Activated naive CD4-positive, alpha-beta T cell treated with anti-CD3 and anti-CD28 coated beads, Interleukin-2, amount 10 ng/mL, durations not matched to agents 5 hours and 36 hours (primary cell): Measurements from ENCODE around the gene OR1L4. TPM values are rescaled to one million over a fixed set of nuclear protein-coding genes. Genes with fewer than 3 reads are reported as not detected.

ENCODE experiments used
- total RNA-seq, 2 experiments: library from RNA; stranded (reverse); gene quantifications; one replicate each; pipeline ENCODE4 v1.2.3, GENCODE V29; 2021

OR1L4 gene
- not detected for total RNA-seq

GRCh38 chr9:122723690-122724089, at the start of gene OR1L4:
Gene OR1L4, plus strand, starts transcription at chr9:122723990. Its CDS starts 0 bp downstream, at chr9:122723990.

DNA sequence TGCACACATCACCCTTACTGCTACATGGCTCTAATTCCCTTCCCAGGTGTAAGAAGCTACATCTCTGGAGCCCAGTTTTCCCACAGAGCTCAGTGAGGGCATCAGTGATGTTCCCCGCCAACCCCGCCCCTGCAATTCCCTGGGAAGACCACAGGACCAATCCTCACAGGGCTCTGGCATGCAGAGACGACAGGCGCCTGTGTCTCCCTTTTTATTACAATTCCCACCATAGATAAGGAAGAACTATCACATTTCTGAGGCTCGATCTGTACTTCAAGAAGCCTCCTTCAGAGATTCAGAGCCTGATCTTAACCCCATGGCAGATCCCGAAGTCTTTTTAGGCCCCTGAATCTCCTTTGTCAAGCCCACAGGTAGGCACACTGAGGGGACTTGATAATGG, 18.2 kb downstream of the OR1L4 start, which contains the start of gene OR1L6:
TSS of gene OR1L6 (plus strand) at position 301 of the 400 bp plus-strand sequence. CDS start 7,545 bp downstream, outside the sequence.

Other genes starting within 250 kb of the OR1L4 start
- gene OR1J1, start 246.1 kb upstream of the OR1L4 start, total RNA-seq = not detected
- gene OR1J2, start 213.2 kb upstream of the OR1L4 start, total RNA-seq = not detected
- gene OR1J4, start 204.8 kb upstream of the OR1L4 start, total RNA-seq = not detected
- not detected for gene OR1N1, start 196.7 kb upstream of the OR1L4 start, total RNA-seq
- not detected for gene OR1N2, start 170.9 kb upstream of the OR1L4 start, total RNA-seq
- gene OR1L8, start 140.6 kb upstream of the OR1L4 start, total RNA-seq = not detected
- not detected for gene OR1Q1, start 109.3 kb upstream of the OR1L4 start, total RNA-seq
- not detected for gene OR1B1, start 66.4 kb upstream of the OR1L4 start, total RNA-seq
- gene OR1L1, start 62.3 kb upstream of the OR1L4 start, total RNA-seq = not detected
- not detected for gene OR1L3, start 48.9 kb upstream of the OR1L4 start, total RNA-seq
- not detected for gene OR1L6, start 18.3 kb downstream of the OR1L4 start, total RNA-seq
- gene OR5C1, start 64.9 kb downstream of the OR1L4 start, total RNA-seq = not detected
- not detected for gene OR1K1, start 76.1 kb downstream of the OR1L4 start, total RNA-seq
- 10 to 100 TPM; 23.0 to 25.4 TPM for gene PDCL, start 104.6 kb downstream of the OR1L4 start, total RNA-seq
- gene RC3H2, start 181.4 kb downstream of the OR1L4 start, total RNA-seq = 10 to 100 TPM; 43.2 to 45.0 TPM
- 10 to 100 TPM; 11.4 to 12.2 TPM for gene ZBTB6, start 189.3 kb downstream of the OR1L4 start, total RNA-seq
- gene ZBTB26, start 207.5 kb downstream of the OR1L4 start, total RNA-seq = 1 to 10 TPM; 8.1 to 8.8 TPM
- 10 to 100 TPM; 29.8 to 32.6 TPM for gene RABGAP1, start 217.0 kb downstream of the OR1L4 start, total RNA-seq